Skeletal muscle cell (primary cell): Measurements from ENCODE around the gene GLT6D1.

Experiments used
- DNase-seq: peaks from one replicate; pipeline ENCODE4 v3.0.0-alpha.2; 2010; ENCODE audit warnings: low read depth
- H3K4me3 ChIP-seq: 2 replicates; pipeline ENCODE4 v1.5.1; 2011; ENCODE audit warnings: low read depth, mild to moderate bottlenecking, control low read depth, low read length, moderate library complexity

The GLT6D1 gene

GRCh38 chr9:135590486-135591079, 48.8 kb downstream of the GLT6D1 start:
- no peak overlapping the region for H3K4me3 ChIP-seq
- DNase-seq = no peak

- no peak for DNase-seq
Measured at GRCh38 chr9:135589596-135590485, 49.5 kb downstream of the GLT6D1 start.

GRCh38 chr9:135588886-135589595, 50.3 kb downstream of the GLT6D1 start:
- no peak for DNase-seq
- H3K4me3 ChIP-seq = no peak overlapping the region

More at GRCh38 chr9:135589596-135590485, 49.5 kb downstream of the GLT6D1 start:
- no peak overlapping the region for H3K4me3 ChIP-seq

- DNase-seq = no peak
- no peak overlapping the region for H3K4me3 ChIP-seq
Measured at GRCh38 chr9:135588371-135588770, 51.0 kb downstream of the GLT6D1 start.

- DNase-seq = no peak
- H3K4me3 ChIP-seq = no peak overlapping the region
Measured at GRCh38 chr9:135587658-135588057, 51.7 kb downstream of the GLT6D1 start.

- no peak for DNase-seq
- no peak overlapping the region for H3K4me3 ChIP-seq
Measured at GRCh38 chr9:135586601-135587109, 52.7 kb downstream of the GLT6D1 start.

GRCh38 chr9:135584934-135585333, 54.4 kb downstream of the GLT6D1 start:
- DNase-seq = no peak
- no peak overlapping the region for H3K4me3 ChIP-seq

- no peak for DNase-seq
- no peak overlapping the region for H3K4me3 ChIP-seq
Measured at GRCh38 chr9:135584371-135584770, 55.0 kb downstream of the GLT6D1 start.

GRCh38 chr9:135583688-135584011, 55.7 kb downstream of the GLT6D1 start:
- no peak for DNase-seq
- H3K4me3 ChIP-seq = no peak overlapping the region

GRCh38 chr9:135582966-135583687, 56.2 kb downstream of the GLT6D1 start:
- DNase-seq = no peak
- no peak overlapping the region for H3K4me3 ChIP-seq

- DNase-seq = no peak
- no peak overlapping the region for H3K4me3 ChIP-seq
Measured at GRCh38 chr9:135582541-135582940, 56.8 kb downstream of the GLT6D1 start.

- DNase-seq = no peak
- no peak overlapping the region for H3K4me3 ChIP-seq
Measured at GRCh38 chr9:135581636-135582426, 57.5 kb downstream of the GLT6D1 start.

GRCh38 chr9:135580664-135581380, 58.5 kb downstream of the GLT6D1 start:
- DNase-seq = no peak

GRCh38 chr9:135579889-135580660, 59.3 kb downstream of the GLT6D1 start:
- no peak overlapping the region for H3K4me3 ChIP-seq
- DNase-seq = no peak

More at GRCh38 chr9:135580664-135581380, 58.5 kb downstream of the GLT6D1 start:
- H3K4me3 ChIP-seq = no peak overlapping the region

- DNase-seq = no peak
- no peak overlapping the region for H3K4me3 ChIP-seq
Measured at GRCh38 chr9:135579356-135579755, 60.0 kb downstream of the GLT6D1 start.

- DNase-seq = no peak
- no peak overlapping the region for H3K4me3 ChIP-seq
Measured at GRCh38 chr9:135577256-135577655, 62.1 kb downstream of the GLT6D1 start.

GRCh38 chr9:135575995-135576631, 63.2 kb downstream of the GLT6D1 start:
- no peak for DNase-seq
- H3K4me3 ChIP-seq = no peak overlapping the region
